Measurements from ENCODE around the gene UBE2O. TPM values are rescaled to one million over a fixed set of nuclear protein-coding genes. Genes with fewer than 3 reads are reported as not detected.

UBE2O gene
- total and polyA plus RNA-seq, 4 experiments from 2014 or later = 4.5 to 43.7 (median 28.5) TPM

DNA sequence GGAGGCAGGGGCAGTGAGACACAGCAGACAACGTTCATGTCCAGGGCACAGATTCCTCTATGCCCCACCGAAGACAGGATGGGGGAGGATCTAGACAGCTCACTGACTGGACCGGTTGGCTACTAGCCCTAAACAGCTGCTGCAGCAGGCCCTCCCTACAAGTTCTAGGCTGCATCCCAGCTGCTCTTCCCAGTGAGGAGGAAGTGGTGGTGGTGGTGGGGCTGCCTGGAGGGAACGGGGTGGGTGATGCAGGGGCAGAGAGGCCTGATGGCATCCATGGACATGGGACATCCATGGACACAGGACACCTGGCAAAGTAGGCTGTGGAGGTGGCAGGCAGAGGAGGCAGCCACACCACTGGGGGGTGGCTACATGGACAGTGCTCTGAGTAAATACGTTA lies 50.2 kb downstream of the UBE2O start:
- Mint-ChIP-seq H3K27me3 (no peaks in the 10 kb centered on the region), H3K4me3 (no peak overlapping the region), H3K9me3 (no peaks in the 10 kb centered on the region), H3K4me1 (peaks cover 0 to 7% (median 3%) of the 10 kb centered on the region in 4 donors), H3K27ac (no peak overlapping the region), H3K36me3 (peaks cover 46 to 67% of the 10 kb centered on the region in 2 donors)
- Histone ChIP-seq H3K4me1 (ENCODE audit: insufficient read depth, low read length) (no peaks in the 10 kb centered on the region), H3K36me3 (ENCODE audit: insufficient read depth, low read length) (peaks cover 63% of the 10 kb centered on the region), H3K27me3 (ENCODE audit: insufficient read depth, low read length) (no peaks in the 10 kb centered on the region), H3K9me3 (ENCODE audit: control insufficient read depth in 1 of 2, low read length in 2 of 2) (no peaks in the 10 kb centered on the region), H3K4me3 (ENCODE audit: low read length in 2 of 2) (no peak overlapping the region), H3K27ac (ENCODE audit: low read depth, low read length) (no peak overlapping the region)
- no peak for DNase-seq
- POLR2A ChIA-PET (ENCODE audit: partially characterized antibody) = no interaction called here
- intact Hi-C loops (cut with micrococcal nuclease) = no loop called here
- CTCF ChIA-PET (ENCODE audit: partially characterized antibody) = interaction anchor here (1.0 to 7.5 kb wide), 3 partner anchors 13 to 100 kb away, joined by 3 to 225 read pairs (median 5); partner anchors contain the start of gene QRICH2

DNA sequence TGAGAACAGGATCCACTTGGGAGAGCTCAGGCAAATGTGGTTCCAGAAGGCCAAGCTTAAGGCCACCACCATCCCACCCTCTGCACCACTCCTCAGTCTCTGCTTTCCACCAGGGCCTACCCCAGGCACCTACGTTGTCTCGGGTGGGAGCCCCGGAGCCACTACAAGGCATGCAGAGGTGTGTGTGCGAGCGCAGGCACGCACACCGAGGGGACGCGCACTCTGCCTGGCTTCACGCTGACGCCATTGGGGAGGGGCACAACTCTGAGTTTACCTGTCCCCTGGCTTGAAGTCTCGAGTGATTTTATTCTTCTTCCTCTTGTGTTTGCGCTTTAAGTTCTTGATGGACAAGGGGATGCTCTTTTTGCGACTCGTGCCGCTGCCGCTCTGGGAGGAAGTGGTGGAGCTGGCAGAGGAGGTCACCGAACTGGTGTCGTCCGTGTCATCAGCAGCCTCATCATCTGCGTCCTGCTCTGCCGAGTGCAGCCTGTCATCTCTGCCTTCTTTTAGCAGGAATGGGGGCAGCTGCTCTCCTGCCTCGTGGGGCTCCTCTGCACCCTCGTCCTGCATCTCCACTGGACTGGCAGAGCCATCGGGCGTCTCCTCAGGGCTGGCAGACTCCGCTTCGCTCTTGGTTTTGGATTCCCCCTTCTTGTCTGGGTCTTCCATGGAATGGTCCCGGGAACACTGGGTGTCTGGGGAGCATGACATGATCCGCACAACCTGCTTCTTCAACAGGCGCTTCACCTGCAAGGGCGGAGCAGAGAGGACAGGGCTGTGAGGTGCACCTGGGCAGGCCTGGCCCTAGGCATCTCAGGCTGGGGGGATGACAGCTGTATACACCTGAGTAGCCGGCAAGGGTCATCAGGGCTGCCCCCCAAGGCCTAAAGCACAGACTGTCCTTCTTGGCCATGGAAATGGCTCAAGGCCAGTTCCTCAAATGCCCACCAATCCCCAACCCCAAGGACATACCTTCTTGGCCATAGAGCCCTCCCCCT lies 53.5 kb downstream of the UBE2O start:
- peaks cover 49 to 68% of the 10 kb centered on the region in 2 donors for H3K36me3 Mint-ChIP-seq
- H3K4me1 Mint-ChIP-seq = peaks cover 0 to 6% (median 4%) of the 10 kb centered on the region in 4 donors
- peak overlapping the region in 1 of 8 donors; percentile 7 for H3K4me3 Mint-ChIP-seq
- Histone ChIP-seq H3K36me3 (ENCODE audit: insufficient read depth, low read length) (peaks cover 81% of the 10 kb centered on the region), H3K27me3 (ENCODE audit: insufficient read depth, low read length) (no peaks in the 10 kb centered on the region), H3K9me3 (ENCODE audit: control insufficient read depth in 1 of 2, low read length in 2 of 2) (no peaks in the 10 kb centered on the region), H3K4me3 (ENCODE audit: low read length in 2 of 2) (no peak overlapping the region), H3K27ac (ENCODE audit: low read depth, low read length) (no peak overlapping the region), H3K4me1 (ENCODE audit: insufficient read depth, low read length) (no peaks in the 10 kb centered on the region)
- H3K27me3 Mint-ChIP-seq = no peaks in the 10 kb centered on the region
- no peak for DNase-seq
- ChIA-PET CTCF (ENCODE audit: partially characterized antibody) (interaction anchor here (0.6 to 8.4 kb wide), 19 partner anchors 12 to 822 kb away, joined by 3 to 225 read pairs (median 9); partner anchors contain the start of genes QRICH2, RHBDF2 and SPHK1), POLR2A (ENCODE audit: partially characterized antibody) (interaction anchor here (3.6 kb wide), 1 partner anchor 14 kb away, joined by 18 read pairs; the partner anchor contains the start of gene SPHK1)
- intact Hi-C loops (cut with micrococcal nuclease) = no loop called here
- H3K9me3 Mint-ChIP-seq = no peaks in the 10 kb centered on the region
- no peak overlapping the region for H3K27ac Mint-ChIP-seq

DNA sequence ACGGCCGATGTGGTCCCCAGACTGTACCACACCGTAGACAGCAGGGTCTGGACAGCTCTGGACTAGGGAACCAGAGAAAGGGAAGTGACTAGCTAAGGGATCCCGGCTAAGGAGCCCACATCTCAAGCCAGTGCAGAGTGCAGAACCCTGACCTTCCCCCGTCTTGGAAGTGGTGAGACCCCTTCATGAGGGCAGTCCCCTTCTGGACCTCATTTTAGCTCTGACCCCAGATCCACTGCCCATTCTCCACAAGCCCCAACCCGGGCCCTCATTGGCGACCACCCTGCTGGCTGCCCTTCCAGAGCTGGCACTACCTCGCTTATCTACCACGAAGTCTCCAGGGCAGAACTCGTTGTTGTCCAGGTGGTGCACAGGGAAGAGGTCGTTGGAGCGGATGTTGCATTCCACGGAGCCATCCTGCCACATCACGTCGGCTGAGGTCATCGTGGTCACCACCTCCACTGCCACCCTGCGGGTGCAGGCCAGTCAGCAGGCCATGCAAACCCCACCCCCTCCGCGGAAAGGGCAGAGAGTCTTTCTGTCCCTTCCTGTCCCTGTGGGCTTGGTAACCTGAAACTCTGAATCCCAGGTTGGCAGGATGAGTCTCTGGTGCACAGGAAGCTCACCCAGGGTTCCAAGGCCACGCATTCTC lies 54.3 kb downstream of the UBE2O start:
- peak overlapping the region in 1 of 7 donors; percentile 10 for H3K27ac Mint-ChIP-seq
- peaks cover 46 to 64% of the 10 kb centered on the region in 2 donors for H3K36me3 Mint-ChIP-seq
- POLR2A ChIA-PET (ENCODE audit: partially characterized antibody) = interaction anchor here (3.6 kb wide), 1 partner anchor 14 kb away, joined by 18 read pairs; the partner anchor contains the start of gene SPHK1

DNA sequence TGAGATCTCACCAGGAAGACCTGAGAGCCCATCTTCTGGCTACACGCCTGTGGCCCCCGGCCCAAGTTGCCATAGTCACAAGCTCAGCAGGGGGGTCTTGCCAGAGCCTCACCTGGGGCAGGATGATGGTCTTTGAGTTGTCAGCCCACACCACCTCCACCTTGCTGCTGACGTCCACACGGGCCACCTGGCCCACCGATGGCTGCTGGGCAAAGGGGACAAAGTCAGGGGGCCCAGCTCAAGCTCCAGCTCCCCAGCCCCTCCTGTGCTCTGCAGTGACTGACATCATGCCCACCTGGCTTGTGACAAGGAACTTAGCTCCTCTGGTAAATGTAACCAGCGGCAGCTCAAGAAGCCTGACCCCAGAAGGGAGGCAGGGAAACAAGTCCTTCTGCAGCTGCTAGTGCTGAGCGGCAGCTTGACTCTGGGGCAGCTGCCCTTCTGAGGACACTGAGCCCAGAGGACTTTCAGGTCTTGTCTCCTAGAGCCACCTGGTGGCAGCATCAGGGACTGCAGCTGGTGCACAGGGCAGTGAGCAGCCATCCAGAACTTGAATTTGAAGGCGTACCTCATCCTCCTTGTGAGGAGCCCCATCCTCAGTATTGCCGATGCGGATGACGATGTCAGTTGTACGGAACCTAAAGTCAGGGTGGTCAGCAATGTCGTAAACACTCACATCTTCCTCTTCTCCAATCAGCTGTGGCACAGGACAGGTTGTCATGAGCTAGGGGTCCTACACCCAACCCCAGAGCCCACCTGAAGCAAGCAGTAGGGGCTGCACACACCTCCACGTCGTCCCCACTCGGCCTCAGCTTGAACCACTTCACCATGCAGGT lies 55.0 kb downstream of the UBE2O start:
- Histone ChIP-seq H3K27me3 (ENCODE audit: insufficient read depth, low read length) (no peaks in the 10 kb centered on the region), H3K4me1 (ENCODE audit: insufficient read depth, low read length) (no peaks in the 10 kb centered on the region), H3K4me3 (ENCODE audit: low read length in 2 of 2) (no peak overlapping the region), H3K36me3 (ENCODE audit: insufficient read depth, low read length) (peaks cover 75% of the 10 kb centered on the region), H3K9me3 (ENCODE audit: control insufficient read depth in 1 of 2, low read length in 2 of 2) (no peaks in the 10 kb centered on the region), H3K27ac (ENCODE audit: low read depth, low read length) (no peak overlapping the region)
- ChIA-PET CTCF (ENCODE audit: partially characterized antibody) (interaction anchor here (0.7 to 8.4 kb wide), 49 partner anchors 8 to 765 kb away, joined by 3 to 225 read pairs (median 4); partner anchors contain the start of genes PRPSAP1, QRICH2, RHBDF2 and SPHK1), POLR2A (ENCODE audit: partially characterized antibody) (interaction anchor here (0.6 to 3.6 kb wide), 3 partner anchors 13 to 615 kb away, joined by 3 to 18 read pairs (median 6); partner anchors contain the start of genes PRPSAP1 and SPHK1)
- intact Hi-C loops (cut with micrococcal nuclease) = loop anchor here (1.0 kb wide), 2 partner anchors 45 to 95 kb away; partner anchors contain the start of gene PRPSAP1
- peak; percentile 73 to 76 (median 74) for DNase-seq
- Mint-ChIP-seq H3K27ac (peak overlapping the region in 4 of 7 donors; percentile 5 to 82 (median 51)), H3K4me3 (no peak overlapping the region), H3K9me3 (no peaks in the 10 kb centered on the region), H3K36me3 (peaks cover 44 to 63% of the 10 kb centered on the region in 2 donors), H3K27me3 (no peaks in the 10 kb centered on the region), H3K4me1 (peaks cover 0 to 4% (median 2%) of the 10 kb centered on the region in 4 donors)

More for the DNA sequence above, 54.3 kb downstream of the UBE2O start:
- Histone ChIP-seq H3K4me1 (ENCODE audit: insufficient read depth, low read length) (no peaks in the 10 kb centered on the region), H3K4me3 (ENCODE audit: low read length in 2 of 2) (no peak overlapping the region), H3K27ac (ENCODE audit: low read depth, low read length) (no peak overlapping the region), H3K27me3 (ENCODE audit: insufficient read depth, low read length) (no peaks in the 10 kb centered on the region), H3K9me3 (ENCODE audit: control insufficient read depth in 1 of 2, low read length in 2 of 2) (no peaks in the 10 kb centered on the region), H3K36me3 (ENCODE audit: insufficient read depth, low read length) (peaks cover 79% of the 10 kb centered on the region)
- CTCF ChIA-PET (ENCODE audit: partially characterized antibody) = interaction anchor here (0.6 to 8.4 kb wide), 42 partner anchors 7 to 823 kb away, joined by 3 to 225 read pairs (median 5); partner anchors contain the start of genes PRPSAP1, QRICH2, RHBDF2 and SPHK1
- no peak overlapping the region for H3K4me3 Mint-ChIP-seq
- DNase-seq = no peak
- H3K4me1 Mint-ChIP-seq = peaks cover 0 to 4% (median 2%) of the 10 kb centered on the region in 4 donors
- intact Hi-C loops (cut with micrococcal nuclease) = loop anchor here (1.0 kb wide), 2 partner anchors 45 to 95 kb away; partner anchors contain the start of gene PRPSAP1
- H3K9me3 Mint-ChIP-seq = no peaks in the 10 kb centered on the region
- H3K27me3 Mint-ChIP-seq = no peaks in the 10 kb centered on the region

- no peak overlapping the region for H3K27ac Mint-ChIP-seq
- Histone ChIP-seq H3K27ac (ENCODE audit: low read depth, low read length) (no peak overlapping the region), H3K4me1 (ENCODE audit: insufficient read depth, low read length) (no peaks in the 10 kb centered on the region), H3K9me3 (ENCODE audit: control insufficient read depth in 1 of 2, low read length in 2 of 2) (no peaks in the 10 kb centered on the region), H3K27me3 (ENCODE audit: insufficient read depth, low read length) (no peaks in the 10 kb centered on the region), H3K36me3 (ENCODE audit: insufficient read depth, low read length) (peaks cover 67% of the 10 kb centered on the region), H3K4me3 (ENCODE audit: low read length in 2 of 2) (no peak overlapping the region)
- no peaks in the 10 kb centered on the region for H3K9me3 Mint-ChIP-seq
- no peaks in the 10 kb centered on the region for H3K27me3 Mint-ChIP-seq
- ChIA-PET CTCF (ENCODE audit: partially characterized antibody) (interaction anchor here (0.7 to 8.4 kb wide), 29 partner anchors 9 to 383 kb away, joined by 3 to 225 read pairs (median 8); partner anchors contain the start of genes PRPSAP1, QRICH2, RHBDF2 and SPHK1), POLR2A (ENCODE audit: partially characterized antibody) (interaction anchor here (1.5 to 3.6 kb wide), 2 partner anchors 12 to 44 kb away, joined by 6 to 18 read pairs; partner anchors contain the start of genes PRPSAP1 and SPHK1)
- intact Hi-C loops (cut with micrococcal nuclease) = no loop called here
- peaks cover 0 to 4% (median 2%) of the 10 kb centered on the region in 4 donors for H3K4me1 Mint-ChIP-seq
- no peak for DNase-seq
- H3K36me3 Mint-ChIP-seq = peaks cover 38 to 56% of the 10 kb centered on the region in 2 donors
- no peak overlapping the region for H3K4me3 Mint-ChIP-seq
These were observed 55.8 kb downstream of the UBE2O start for GRCh38 chr17:76397184-76397583.

DNA sequence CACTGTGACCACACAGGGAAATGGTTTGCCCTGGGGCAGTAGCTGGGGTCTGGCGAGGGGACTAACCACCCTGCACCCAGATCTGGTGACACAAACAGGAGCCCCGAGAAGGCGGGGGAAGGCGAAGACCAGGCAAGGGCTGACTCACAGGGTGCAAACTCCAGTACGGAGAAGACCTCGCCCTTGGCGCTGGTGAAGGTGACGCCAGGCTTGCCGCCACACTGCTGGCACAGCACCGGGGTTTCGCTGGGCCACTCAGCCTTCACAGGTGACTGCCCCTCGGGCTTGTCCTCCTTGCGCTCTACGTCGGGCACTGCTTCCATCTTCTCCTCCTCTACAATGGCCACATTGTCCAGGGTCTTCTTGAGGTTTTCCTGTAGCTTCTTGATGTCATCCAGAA lies 57.0 kb downstream of the UBE2O start:
- Histone ChIP-seq H3K27me3 (ENCODE audit: insufficient read depth, low read length) (no peaks in the 10 kb centered on the region), H3K9me3 (ENCODE audit: control insufficient read depth in 1 of 2, low read length in 2 of 2) (no peaks in the 10 kb centered on the region), H3K4me3 (ENCODE audit: low read length in 2 of 2) (no peak overlapping the region), H3K36me3 (ENCODE audit: insufficient read depth, low read length) (peaks cover 62% of the 10 kb centered on the region), H3K27ac (ENCODE audit: low read depth, low read length) (no peak overlapping the region), H3K4me1 (ENCODE audit: insufficient read depth, low read length) (no peaks in the 10 kb centered on the region)
- ChIA-PET POLR2A (ENCODE audit: partially characterized antibody) (interaction anchor here (3.6 kb wide), 1 partner anchor 11 kb away, joined by 18 read pairs; the partner anchor contains the start of gene SPHK1), CTCF (ENCODE audit: partially characterized antibody) (interaction anchor here (3.8 to 8.4 kb wide), 4 partner anchors 9 to 382 kb away, joined by 20 to 225 read pairs (median 85); partner anchors contain the start of genes QRICH2 and SPHK1)
- H3K27me3 Mint-ChIP-seq = no peaks in the 10 kb centered on the region
- no peak overlapping the region for H3K27ac Mint-ChIP-seq
- DNase-seq = no peak
- H3K36me3 Mint-ChIP-seq = peaks cover 29 to 52% of the 10 kb centered on the region in 2 donors
- intact Hi-C loops (cut with micrococcal nuclease) = no loop called here
- H3K4me1 Mint-ChIP-seq = peaks cover 0 to 4% (median 2%) of the 10 kb centered on the region in 4 donors
- H3K9me3 Mint-ChIP-seq = no peaks in the 10 kb centered on the region
- no peak overlapping the region for H3K4me3 Mint-ChIP-seq

All from CD4-positive, alpha-beta memory T cell (primary cell).